ENCODE measurements around the gene SCYGR2.

SCYGR2 gene

GRCh38 chr2:227613272-227613660 is 14.6 kb downstream of the SCYGR2 start:
- no peak for DNase-seq

GRCh38 chr2:227614246-227614645 is 15.6 kb downstream of the SCYGR2 start:
- DNase-seq = no peak

GRCh38 chr2:227614740-227615139 is 16.0 kb downstream of the SCYGR2 start, which contains the start of gene SCYGR3:
Gene SCYGR3, minus strand, starts transcription at chr2:227614840. Its CDS starts 0 bp downstream, at chr2:227614840.
- DNase-seq = no peak

GRCh38 chr2:227615181-227615580 is 16.5 kb downstream of the SCYGR2 start:
- no peak for DNase-seq

GRCh38 chr2:227615906-227616305 is 17.2 kb downstream of the SCYGR2 start:
- DNase-seq = no peak

GRCh38 chr2:227616631-227617030 is 17.9 kb downstream of the SCYGR2 start:
- DNase-seq = no peak

- no peak for DNase-seq
Measured at GRCh38 chr2:227617316-227618230, 18.9 kb downstream of the SCYGR2 start, which contains the start of gene SCYGR4. Gene SCYGR4, plus strand, starts transcription at chr2:227617498. Its CDS starts 0 bp downstream, at chr2:227617498.

- no peak for DNase-seq
Measured at GRCh38 chr2:227623226-227623625, 24.5 kb downstream of the SCYGR2 start.

GRCh38 chr2:227625420-227625819 is 26.7 kb downstream of the SCYGR2 start:
- no peak for DNase-seq

- DNase-seq = no peak
Measured at GRCh38 chr2:227626580-227627151, 28.0 kb downstream of the SCYGR2 start.

GRCh38 chr2:227627769-227628168 is 29.1 kb downstream of the SCYGR2 start:
- DNase-seq = peak; percentile 25

GRCh38 chr2:227629435-227629834 is 30.7 kb downstream of the SCYGR2 start:
- DNase-seq = no peak

GRCh38 chr2:227630322-227630721 is 31.6 kb downstream of the SCYGR2 start:
- no peak for DNase-seq

GRCh38 chr2:227632827-227633226 is 34.1 kb downstream of the SCYGR2 start:
- no peak for DNase-seq

- DNase-seq = no peak
Measured at GRCh38 chr2:227634201-227634600, 35.5 kb downstream of the SCYGR2 start.

GRCh38 chr2:227642656-227643055 is 44.0 kb downstream of the SCYGR2 start:
- DNase-seq = no peak

GRCh38 chr2:227643990-227644551 is 45.4 kb downstream of the SCYGR2 start:
- no peak for DNase-seq

Data from activated CD4-positive, alpha-beta T cell treated with anti-CD3 and anti-CD28 coated beads for 48 hours (primary cell).